GM03348 (cell line): Measurements from ENCODE around the gene POLR2E.

ENCODE experiments used
- DNase-seq: peaks from one replicate; pipeline ENCODE4 v3.0.0; 2012; ENCODE audit warnings: low spot score

Gene POLR2E

DNA sequence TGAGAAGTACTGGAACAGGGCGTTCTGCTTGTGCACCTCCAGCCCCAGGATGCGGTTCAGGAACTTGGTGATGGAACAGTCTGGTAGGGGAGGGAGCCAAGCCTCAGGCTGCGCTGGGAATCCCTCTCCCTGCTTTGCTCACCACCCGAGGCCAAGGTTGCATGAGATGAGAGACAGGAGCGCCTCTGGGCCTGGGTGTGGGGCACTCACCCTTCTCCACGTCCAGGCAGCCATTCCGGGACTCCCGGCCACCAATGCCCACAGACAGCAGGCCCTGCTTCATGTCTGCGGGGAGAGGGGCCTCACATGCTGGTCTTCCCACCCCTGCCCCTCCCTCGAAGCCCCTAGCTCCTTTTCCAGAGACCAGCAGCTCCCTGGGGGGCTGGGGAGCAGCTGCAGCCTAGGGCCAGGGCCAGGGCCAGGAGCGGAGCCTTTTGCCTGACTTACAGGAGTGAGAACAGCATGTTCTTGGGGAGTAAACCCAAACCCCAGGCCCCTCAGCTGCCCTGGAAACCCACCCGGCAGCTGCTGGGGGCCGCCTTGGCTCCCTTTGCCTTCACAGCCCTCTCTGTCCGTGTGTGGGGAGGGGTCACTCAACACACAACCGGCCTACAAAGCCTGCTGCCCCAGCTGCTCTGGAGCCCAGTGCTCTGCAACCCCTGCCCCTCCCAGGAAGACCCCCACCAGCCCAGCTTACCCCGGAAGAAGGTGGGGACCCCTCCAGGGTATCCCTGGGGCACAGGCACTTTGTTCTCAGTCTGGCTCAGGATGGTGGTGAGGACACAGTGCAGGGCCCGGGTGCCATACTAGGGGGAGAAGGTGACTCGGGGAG, 15.8 kb upstream of the POLR2E start:
- DNase-seq, result no peak

DNA sequence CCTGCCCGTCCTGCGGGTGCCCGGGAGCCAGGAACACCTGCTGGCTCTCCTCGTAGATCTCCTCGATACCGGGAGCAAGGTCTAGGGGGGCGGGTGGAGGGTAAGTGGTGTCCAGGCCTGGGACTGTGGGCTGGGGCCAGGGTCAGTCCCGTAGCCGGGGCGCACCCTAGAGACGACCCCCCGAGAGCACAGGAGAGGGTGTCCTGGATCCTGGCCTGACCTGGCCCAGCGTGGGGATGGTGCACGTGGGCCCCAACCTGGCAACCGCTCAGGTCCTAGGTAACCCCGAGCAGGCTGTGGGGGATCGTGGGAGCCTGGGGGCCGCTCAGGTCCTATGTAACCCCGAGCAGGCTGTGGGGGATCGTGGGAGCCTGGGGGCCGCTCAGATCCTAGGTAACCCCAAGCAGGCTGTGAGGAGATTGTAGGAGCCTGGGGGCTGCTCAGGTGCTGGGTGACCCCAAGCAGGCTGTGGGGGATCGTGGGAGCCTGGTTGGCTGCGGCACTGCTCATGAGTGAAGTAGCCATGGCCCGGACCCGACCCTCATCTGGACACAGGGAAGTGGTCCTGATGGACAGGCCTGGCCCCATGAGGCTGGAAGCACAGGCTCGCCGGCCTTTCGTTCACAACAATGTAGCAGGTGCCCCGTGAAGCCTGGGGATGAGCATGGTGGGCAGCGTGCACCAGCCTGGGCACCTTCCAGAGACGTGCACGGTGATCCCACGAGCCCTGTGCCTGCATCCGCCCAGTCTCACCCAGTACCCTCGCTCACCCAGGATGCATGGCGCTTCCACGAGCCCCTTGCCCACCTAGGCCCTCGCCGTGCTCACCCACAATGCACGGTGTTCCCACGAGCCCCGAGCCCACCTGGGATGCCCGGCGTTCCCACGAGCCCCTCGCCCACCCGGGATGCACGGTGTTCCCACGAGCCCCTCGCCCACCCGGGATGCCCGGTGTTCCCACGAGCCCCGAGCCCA, 14.8 kb upstream of the POLR2E start:
- no peak for DNase-seq

DNA sequence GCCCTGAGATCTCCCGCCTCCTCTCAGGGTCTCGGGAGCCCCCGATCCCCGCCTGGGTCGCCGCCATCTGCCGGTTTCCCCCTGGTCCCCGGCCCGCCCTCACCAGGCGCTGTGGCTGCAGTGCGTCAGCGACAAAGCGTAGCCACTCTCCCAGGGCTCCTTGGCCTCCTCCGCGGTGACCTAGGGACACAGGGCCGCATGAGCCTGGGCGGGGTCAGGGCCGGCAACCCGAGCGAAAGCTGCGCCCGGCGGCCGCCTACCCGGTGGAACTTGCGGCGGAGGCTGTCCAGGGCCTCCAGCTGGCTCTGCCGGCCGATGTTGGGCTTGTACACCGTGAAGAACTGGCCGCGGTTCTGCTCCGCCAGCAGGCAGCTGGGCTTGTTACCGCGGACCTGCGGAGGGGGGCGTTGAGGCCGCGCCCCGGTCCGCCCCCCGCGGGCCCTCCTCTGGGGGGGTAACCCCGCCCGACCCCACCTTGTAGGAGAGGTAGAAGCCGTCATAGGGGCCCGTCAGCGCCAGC, 13.9 kb upstream of the POLR2E start:
- no peak for DNase-seq

DNA sequence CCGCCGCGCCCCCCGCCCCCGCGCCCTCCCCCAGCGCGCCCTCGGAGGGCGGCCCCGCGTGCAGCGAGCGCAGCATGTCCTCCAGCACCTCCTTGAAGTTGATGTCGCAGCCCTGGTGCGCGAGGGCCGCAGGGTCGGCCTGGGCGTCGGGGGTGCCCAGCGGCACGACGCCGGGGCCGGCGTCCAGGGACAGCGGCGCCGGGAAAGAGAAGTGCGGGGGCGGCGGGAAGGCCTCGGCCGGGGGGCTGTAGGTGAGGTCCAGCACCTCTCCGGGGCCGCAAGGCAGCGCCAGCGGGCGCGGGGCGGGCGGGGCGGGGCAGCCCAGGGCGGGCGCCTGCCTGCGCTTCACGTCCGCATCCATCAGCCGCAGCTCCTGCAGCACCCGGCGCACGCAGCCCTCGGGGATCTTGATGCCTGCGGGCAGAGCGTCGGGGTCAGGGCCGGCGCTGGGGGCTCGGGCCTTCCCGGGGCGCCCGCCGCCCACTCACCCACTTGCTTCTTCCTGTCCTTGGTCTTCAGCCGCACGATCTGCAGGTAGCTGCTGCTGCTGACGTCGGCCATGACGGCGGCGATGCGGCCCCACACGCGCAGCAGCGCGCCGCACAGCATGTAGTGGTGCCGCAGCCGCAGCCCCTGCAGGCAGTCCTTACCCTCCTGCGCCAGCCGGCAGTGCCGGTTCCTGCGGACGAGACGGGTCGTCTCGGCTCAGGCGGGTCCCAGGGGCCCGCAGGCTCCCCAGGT, 13.3 kb upstream of the POLR2E start:
- DNase-seq, result no peak

DNA sequence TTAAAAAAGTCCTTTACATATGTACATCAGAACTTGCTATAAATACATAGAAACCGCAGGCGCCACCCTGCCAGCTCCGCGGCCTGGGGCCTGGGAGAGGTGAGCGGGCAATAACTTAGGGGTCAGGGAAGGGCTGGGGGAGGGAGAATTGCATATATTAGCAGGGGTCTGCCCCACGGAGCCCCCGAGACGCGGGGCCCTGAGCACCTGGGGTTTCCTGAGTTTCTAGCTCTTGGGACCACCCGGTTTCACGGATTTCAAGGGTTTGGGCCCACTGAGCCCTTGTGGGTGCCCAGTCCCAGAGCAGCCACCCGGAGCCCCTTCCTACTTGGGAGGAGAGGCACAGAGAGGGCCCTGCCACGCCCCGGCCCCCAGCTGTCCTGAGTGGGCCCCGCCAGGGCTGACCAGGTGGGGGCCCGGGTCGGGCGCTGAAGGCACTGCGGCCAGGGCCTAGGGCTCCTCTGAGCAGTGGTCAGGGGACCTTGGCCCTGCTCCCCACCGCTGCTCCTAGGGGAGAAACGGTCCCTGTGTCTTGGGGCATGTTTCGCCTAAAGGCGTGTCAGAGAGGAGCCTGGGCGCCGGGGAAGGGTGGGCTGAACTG, 12.6 kb upstream of the POLR2E start:
- DNase-seq, result no peak

DNA sequence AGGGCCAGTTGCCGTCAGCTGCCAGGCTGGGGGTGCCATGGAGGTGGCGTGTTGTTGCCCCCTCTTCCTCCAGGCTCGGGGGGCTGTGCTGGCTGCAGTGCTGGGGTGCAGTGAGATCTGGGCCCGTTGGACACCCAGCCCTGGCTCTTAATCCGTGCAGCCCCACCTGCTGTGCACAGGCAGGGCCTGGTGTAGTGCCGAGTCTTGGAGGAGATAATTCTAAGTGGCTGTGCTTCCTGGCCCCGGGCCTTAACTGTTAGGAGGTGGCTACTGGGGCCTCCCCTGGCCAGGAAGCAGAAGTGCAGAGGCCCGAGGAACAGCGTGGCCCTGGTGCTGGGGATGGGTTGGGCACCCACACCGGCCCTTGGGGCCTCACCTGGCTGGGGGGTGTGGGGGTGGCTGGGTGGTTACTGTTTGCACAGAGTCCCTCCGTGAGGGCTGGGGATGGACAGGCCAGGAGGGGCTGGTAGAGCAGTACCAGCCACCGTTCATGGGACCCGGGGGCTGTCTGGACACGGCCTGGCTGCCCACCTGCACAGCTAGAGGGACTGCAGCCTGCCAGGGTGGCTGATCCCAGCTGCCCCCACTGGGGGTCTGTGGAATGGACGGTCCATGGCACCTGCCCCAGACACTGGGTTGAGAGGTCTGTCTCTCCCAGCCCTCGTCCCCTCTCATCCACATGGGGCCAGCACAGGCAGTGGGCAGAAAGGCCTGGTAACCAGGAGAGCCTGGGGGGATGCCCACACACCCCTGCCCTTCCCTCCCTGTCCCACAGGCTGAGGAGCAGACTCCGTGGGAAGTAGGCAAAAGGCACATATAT, 11.9 kb upstream of the POLR2E start:
- DNase-seq, result peak; percentile 45

DNA sequence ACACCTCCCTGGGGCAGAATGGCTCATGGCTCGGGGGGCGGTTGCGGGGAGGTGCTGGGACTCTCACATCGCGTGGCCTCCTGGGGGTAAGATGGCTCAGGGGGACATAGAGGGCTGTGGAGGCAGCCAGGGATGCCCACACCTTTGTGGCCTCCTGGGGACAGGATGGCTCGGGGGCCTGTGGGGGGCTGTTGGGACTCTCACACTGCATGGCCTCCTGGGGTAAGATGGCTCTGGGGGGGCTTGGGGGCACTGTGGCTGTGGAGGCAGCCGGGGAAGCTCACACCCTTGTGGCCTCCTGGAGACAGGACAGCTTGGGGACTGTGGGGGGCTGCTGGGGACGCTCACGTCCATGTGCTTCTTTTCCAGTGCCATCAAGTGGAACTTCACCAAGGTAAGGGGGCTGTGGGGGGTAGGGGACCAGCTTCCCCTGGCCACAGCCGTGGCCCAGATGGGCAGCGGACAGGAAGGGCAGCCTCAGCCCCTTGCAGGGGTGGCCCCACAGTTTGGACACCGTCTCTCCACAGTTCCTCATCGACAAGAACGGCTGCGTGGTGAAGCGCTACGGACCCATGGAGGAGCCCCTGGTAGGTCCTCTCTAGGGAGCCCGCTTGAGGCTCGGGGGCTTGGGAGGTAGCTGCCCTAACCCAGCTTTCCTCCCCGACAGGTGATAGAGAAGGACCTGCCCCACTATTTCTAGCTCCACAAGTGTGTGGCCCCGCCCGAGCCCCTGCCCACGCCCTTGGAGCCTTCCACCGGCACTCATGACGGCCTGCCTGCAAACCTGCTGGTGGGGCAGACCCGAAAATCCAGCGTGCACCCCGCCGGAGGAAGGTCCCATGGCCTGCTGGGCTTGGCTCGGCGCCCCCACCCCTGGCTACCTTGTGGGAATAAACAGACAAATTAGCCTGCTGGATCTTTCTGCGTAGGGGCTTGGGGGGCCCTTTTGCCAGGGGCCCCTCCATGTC, 11.0 kb upstream of the POLR2E start:
- no peak for DNase-seq

DNA sequence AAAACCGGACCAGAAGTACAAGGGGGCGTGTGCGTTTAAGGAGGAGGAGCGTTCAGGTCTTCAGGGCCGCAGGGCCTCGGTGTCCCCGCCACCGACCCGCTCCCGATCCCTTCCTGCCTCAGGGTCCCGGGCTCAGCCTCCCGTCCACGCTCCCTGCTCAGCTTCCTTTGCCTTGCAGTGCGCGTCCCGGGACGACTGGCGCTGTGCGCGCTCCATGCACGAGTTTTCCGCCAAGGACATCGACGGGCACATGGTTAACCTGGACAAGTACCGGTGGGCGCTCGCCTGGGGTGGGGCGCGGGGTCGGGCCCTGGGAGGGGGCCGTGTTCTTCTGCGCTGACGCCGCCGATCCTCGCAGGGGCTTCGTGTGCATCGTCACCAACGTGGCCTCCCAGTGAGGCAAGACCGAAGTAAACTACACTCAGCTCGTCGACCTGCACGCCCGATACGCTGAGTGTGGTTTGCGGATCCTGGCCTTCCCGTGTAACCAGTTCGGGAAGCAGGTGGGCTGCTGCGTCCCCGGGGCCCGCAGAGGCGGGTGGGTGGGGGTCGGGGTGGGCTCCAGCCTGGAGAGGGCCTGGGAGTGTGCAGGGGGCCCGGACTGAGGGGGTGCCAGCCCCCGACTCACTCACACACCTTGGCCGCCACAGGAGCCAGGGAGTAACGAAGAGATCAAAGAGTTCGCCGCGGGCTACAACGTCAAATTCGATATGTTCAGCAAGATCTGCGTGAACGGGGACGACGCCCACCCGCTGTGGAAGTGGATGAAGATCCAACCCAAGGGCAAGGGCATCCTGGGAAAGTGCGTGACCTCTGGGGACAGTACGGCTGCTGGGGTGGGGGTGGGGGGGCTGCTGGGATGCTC, 10.1 kb upstream of the POLR2E start:
- peak; percentile 59 for DNase-seq

DNA sequence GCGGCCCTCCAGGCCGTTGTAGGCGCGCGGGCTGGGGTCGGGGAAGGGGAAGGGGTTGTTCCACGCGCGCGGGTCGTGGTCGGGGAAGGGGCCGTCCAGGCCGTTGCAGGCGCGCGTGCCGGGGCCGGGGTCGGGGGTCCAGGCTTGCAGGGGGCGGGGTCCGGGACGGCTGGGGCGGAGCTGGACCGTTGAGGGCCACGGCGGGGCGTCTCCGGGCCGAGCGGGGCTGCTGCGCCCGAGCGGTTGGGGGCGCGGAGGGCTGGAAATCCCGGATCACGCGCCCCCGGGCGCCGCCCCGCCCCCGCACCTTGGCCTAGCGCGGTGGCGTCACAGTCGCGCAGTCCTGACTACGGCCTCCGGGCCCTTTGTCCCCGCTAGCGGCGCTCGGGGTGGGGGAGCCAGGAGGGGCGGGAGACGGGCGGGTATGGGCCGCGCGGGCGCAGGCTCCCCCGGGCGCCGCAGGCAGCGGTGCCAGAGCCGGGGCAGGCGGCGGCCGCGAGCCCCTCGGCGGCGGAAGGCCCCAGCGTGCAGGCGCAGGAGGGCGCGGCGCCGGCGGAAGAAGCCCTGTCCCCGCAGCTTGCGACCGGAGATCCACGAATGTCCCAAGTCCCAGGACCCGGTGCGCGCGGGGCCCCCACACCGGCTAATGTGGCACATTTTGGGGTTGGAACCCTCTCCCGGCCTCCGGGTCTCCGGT, 9.3 kb upstream of the POLR2E start:
- DNase-seq, result peak; percentile 83

DNA sequence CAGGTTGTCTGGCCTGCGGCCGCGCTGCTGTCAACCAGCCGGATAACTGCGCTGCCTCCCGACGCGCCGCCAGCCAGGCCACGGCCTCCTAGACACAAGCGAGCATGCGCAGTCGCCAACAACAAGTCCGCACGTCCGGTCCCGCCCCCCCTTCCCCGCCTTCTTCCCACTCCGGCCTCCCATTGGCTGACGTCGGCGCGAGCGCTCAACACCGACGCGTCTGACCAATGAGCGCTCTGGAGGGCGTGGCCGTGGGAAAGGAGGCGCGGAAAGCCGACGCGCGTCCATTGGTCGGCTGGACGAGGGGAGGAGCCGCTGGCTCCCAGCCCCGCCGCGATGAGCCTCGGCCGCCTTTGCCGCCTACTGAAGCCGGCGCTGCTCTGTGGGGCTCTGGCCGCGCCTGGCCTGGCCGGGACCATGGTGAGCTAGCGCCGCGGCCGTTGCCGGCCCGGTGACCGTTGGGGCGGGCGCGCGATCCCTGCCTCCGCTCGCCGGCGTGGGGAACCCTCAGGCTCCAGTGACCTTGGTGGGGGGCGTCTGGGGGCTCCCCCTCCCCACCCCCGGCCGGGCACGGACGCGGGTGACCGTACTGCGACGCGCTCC, 8.6 kb upstream of the POLR2E start, which contains the start of gene GPX4:
Gene GPX4 (plus strand): TSS at position 287 of the 603 bp plus-strand sequence. CDS start 50 bp downstream, at position 337.
- DNase-seq, result peak; percentile 98

DNA sequence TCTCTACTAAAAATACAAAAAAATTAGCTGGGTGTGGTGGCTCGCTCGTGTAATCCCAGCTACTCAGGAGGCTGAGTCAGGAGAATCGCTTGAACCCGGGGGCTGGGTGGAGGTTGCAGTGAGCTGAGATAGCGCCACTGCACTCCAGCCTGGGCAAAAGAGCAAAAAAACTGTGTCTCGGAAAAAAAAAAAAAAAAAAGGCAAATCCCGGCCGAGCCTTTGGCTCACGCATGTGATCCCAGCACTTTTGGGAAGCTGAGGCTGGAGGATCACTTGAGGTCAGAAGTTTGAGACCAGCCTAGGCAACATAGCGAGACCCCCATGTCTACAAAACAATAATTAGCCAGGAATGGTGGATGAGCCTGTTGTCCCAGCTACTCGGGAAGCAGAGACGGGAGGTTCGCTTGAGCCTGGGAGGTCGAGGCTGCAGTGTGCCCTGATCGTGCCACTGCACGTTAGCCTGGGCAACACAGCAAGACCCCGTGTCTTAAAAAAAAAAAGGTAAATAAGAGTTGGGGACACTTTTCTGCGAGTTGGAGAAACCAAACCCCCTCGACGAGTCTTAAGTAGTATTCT, 8.0 kb upstream of the POLR2E start:
- no peak for DNase-seq

DNA sequence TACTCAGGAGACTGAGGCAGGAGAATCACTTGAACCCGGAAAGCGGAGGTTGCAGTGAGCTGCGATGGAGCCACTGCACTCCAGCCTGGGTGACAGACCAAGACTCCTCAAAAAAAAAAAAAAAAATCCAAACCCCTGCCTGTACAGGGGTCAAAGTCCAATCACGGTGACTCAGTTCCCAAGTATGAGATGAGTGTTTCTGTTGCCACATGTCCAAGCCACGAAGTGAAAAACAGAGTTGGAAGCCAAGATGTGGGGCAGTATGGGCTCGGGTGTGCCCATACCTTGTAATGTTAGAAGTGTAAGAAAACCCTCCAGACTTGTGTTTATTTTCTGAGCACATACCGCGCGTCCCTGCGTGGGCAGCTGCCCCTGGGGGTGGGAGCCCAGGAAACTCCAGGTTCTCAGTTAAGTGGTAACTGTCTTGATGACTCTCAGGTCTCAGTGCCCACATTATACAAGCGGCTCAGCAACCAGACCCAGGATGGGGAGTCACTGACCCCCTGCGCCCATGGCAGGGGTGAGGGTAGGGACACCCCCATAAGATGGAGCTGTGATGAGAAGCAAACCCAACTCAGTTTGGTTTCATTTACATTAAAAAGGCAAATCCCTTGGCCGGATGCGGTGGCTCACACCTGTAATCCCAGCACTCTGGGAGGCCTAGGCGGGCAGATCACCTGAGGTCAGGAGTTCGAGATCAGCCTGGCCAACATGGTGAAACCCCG, 7.4 kb upstream of the POLR2E start:
- peak; percentile 84 for DNase-seq

DNA sequence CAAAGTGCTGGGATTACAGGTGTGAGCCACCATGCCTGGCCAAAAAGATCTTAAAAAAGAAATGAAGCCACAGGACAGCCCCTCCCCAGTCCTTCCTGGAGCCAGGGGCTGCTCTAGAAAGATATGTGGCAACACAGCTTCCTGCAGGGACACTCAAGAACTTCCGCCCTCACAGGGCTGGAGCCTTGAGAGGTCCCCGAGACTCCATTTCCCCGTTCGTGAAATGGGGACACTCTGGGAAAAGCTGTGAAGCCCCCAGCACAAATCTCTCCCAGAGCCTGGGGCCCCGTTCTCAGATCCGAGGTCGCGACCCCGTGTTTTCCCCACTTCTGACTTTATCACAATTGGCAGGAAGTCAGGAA, 6.1 kb upstream of the POLR2E start:
- no peak for DNase-seq

DNA sequence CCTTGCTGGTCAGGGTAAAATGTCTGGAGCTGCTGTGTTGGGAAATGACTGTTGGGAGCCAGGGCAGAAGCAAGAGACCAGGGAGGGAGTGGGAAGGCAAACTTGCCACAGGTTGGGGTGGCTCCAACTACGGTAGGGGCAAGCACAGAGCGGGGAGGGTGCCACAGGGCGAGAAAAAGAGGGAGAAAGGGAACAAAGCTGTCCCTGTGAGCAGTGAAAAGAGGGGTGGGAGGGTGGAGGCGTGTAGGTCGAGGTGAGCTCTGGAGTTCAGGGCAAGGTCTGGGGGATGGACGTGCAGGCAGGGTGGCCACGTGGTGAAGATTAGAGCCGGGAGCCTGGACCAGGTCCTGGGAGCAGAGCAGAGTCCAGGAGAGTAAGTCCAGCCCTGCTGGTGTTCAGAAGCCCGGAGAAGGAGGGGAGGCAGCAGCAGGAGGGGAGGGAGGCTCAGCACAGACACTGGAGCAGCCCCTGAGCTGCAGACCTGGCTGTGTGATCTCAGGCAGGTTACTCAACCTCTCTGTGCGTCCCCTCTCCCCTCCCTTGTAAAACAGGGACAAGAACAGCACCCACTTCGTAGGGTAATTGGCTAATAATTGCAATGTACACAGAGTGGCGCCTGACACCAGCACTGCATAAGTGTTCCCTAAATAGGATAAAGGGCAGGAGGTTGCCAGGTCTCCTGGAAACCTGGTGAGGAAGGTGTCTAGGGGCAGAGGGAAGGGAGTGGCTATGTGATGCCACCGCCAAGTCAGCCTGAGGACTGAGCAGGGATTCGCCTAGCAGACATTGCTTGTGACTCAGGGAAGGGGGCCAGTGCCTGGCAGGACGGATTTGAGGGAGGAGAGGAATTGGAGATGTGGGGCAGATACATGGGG, 3.2 kb upstream of the POLR2E start:
- no peak for DNase-seq

DNA sequence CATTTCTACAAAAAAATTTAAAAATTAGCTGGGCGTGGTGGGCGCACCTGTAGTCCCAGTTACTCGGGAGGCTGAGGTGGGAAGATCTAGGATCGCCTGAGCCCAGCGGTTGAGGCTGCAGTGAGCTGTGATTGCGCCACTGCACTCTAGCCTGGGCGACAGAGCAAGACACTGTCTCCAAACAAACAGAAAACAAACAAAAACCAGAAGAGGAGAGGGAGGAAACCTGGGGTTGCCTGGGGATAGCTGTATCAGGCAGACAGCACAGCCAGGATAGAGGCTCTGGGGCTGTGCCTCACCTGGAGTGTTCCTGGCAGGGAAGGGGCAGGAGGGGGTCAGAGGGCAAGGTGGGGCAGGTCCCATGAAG, 2.6 kb upstream of the POLR2E start:
- DNase-seq, result no peak

DNA sequence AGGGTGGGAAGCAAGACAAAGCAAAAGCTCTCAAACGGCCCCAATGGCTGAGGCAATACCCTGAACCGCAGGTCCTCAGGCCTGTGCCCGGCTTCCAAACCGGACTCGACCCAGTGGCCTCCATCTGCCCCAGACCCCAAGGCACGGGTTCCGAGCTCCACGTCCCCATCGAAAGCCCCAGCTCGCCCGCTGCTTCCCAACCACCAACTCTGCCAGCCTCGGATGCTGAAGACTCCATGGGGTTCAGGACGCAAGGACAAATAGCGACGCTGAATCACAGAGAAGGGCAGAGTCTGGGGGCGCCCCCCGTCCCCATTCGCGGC, 559 bp downstream of the POLR2E start:
- DNase-seq, result no peak
